GM23338 (cell line): Measurements from ENCODE around the gene TEDC1.

ENCODE experiments used
- CREB1 ChIP-seq: fragments of 250-450 bp; sonication (Bioruptor Pico); IDR thresholded peaks from 2 replicates; pipeline ENCODE4 v1.5.0; 2020; ENCODE audit warnings: low read depth, mild to moderate bottlenecking, moderate library complexity
- EZH2 ChIP-seq: fragments of 200-600 bp; sonication (generic); IDR thresholded peaks from one replicate; pipeline ENCODE4 v1.8.0; 2017; ENCODE audit warnings: antibody characterized with exemption, mild to moderate bottlenecking, low read depth; ENCODE audit not compliant: unreplicated experiment
- EZH2phosphoT487 ChIP-seq: fragments of 200-600 bp; sonication (generic); IDR thresholded peaks from one replicate; pipeline ENCODE4 v1.8.1; 2018; ENCODE audit warnings: antibody characterized with exemption; ENCODE audit not compliant: unreplicated experiment
- JUNB ChIP-seq: IDR thresholded peaks from one replicate; pipeline ENCODE4 v1.6.1; 2016; ENCODE audit warnings: antibody characterized with exemption; ENCODE audit not compliant: unreplicated experiment
- NANOG ChIP-seq: IDR thresholded peaks from 2 replicates; pipeline ENCODE4 v1.6.1; 2016; ENCODE audit warnings: antibody characterized with exemption, borderline replicate concordance
- POLR2AphosphoS5 ChIP-seq: IDR thresholded peaks from 2 replicates; pipeline ENCODE4 v1.6.1; 2016; ENCODE audit warnings: antibody characterized with exemption, low read depth
- REST ChIP-seq: IDR thresholded peaks from one replicate; pipeline ENCODE4 v1.6.1; 2018; ENCODE audit warnings: antibody characterized with exemption; ENCODE audit not compliant: unreplicated experiment
- ZNF331 ChIP-seq: fragments of 250-450 bp; sonication (Bioruptor Pico); IDR thresholded peaks from 2 replicates; pipeline ENCODE4 v1.5.0; 2020; ENCODE audit warnings: low read depth, mild to moderate bottlenecking, moderate library complexity
- TF ChIP-seq, protein P1 (sequence below), 2 experiments: fragments of 200-600 bp in 1 of 2; sonication (generic) in 1 of 2; conservative IDR thresholded peaks; 2 replicates each; pipeline versions ENCODE4 v1.5.1 to v1.6.1; 2016 to 2017; ENCODE audit warnings: antibody characterized with exemption in 2 of 2, low read depth in 2 of 2, mild to moderate bottlenecking in 2 of 2, moderate library complexity in 1 of 2
- TF ChIP-seq, protein P2 (sequence below): IDR thresholded peaks from 2 replicates; pipeline ENCODE4 v1.6.1; 2016; ENCODE audit warnings: antibody characterized with exemption

GRCh38 chr14:105480199-105480746, 10.8 kb upstream of the TEDC1 start:
- TF ChIP-seq EZH2 (peak; percentile 39), ZNF331 (CRISPR knock-in tag) (no peak), REST (no peak), POLR2AphosphoS5 (no peak), CREB1 (CRISPR knock-in tag) (no peak), EZH2phosphoT487 (no peak), NANOG (no peak), JUNB (no peak)
- TF ChIP-seq, protein P1, sequence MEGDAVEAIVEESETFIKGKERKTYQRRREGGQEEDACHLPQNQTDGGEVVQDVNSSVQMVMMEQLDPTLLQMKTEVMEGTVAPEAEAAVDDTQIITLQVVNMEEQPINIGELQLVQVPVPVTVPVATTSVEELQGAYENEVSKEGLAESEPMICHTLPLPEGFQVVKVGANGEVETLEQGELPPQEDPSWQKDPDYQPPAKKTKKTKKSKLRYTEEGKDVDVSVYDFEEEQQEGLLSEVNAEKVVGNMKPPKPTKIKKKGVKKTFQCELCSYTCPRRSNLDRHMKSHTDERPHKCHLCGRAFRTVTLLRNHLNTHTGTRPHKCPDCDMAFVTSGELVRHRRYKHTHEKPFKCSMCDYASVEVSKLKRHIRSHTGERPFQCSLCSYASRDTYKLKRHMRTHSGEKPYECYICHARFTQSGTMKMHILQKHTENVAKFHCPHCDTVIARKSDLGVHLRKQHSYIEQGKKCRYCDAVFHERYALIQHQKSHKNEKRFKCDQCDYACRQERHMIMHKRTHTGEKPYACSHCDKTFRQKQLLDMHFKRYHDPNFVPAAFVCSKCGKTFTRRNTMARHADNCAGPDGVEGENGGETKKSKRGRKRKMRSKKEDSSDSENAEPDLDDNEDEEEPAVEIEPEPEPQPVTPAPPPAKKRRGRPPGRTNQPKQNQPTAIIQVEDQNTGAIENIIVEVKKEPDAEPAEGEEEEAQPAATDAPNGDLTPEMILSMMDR (conservative IDR thresholded peaks at IDR 0.05; ENCODE audit: low read depth in 2 of 2), result no peak
- TF ChIP-seq, protein P2, sequence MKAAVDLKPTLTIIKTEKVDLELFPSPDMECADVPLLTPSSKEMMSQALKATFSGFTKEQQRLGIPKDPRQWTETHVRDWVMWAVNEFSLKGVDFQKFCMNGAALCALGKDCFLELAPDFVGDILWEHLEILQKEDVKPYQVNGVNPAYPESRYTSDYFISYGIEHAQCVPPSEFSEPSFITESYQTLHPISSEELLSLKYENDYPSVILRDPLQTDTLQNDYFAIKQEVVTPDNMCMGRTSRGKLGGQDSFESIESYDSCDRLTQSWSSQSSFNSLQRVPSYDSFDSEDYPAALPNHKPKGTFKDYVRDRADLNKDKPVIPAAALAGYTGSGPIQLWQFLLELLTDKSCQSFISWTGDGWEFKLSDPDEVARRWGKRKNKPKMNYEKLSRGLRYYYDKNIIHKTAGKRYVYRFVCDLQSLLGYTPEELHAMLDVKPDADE, result no peak
